Measurements from ENCODE around the gene ATOH8. TPM values are rescaled to one million over a fixed set of nuclear protein-coding genes. Genes with fewer than 3 reads are reported as not detected.

The ATOH8 gene
- total RNA-seq, 4 donors from 2014 or later: 2.0 to 24.6 (median 7.6) TPM

DNA sequence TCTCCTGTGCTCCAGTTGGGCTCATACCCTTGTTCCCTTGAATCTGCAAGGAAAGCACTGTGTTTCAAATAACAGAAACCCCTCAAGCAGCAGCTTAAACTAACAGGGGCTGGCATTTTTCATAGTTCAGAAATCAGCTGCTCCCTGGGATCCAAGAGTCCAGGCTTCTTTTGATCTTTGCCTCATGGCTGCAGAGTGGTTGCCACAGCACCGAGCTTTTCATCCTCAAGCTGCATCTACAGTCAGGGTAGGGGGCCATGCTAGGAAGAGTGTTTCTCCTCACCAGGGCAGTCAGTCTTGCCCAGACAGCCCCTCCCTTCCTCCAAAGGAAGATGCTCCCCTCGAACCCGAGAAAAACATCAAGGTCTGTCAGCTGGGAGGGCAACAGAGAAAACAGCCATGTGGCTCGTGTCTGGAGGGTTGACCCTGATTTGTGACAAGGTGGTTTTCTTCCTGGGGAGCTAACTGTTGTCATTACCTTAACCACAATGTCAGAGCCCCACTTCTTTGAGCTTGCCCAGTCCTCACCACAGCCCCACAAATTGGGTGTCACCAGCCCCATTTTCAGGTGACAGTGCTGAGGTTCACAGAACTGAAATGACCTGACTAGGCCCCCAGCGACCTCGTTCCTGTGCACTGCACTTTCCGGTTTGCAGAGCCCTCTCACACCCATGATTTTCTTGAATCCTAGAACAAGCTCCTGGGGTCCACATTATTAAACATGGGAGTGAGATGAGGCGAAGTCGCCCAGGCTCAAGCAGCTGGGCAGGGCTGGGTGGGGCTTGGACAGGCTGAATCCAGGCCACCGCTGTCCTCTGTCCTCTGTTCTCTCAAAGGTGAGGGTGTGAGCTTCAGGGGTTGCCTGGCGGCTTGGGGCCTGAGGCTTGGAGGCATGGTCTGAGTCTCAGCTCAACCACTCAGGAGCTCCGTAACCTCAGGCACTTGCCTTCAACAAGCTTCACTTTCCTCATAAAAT, 21.9 kb downstream of the ATOH8 start:
- no peaks in the 10 kb centered on the region for H3K9me3 ChIP-seq
- TF ChIP-seq CTCF (IDR thresholded peaks at IDR 0.05) (no peak), POLR2A (IDR thresholded peaks at IDR 0.05) (no peak)
- H3K27ac ChIP-seq: peak overlapping the region in 1 of 4 donors; percentile 83
- WGBS, 2 donors: 85 to 88% methylated on average over 4 to 6 of the region's 12 CpGs
- peaks cover 30 to 95% (median 59%) of the 10 kb centered on the region in 3 donors for H3K4me1 ChIP-seq
- H3K36me3 ChIP-seq: peaks cover 0 to 23% (median 0%) of the 10 kb centered on the region in 3 donors
- no peak for DNase-seq
- peaks cover 0 to 40% (median 0%) of the 10 kb centered on the region in 4 donors for H3K27me3 ChIP-seq
- H3K4me3 ChIP-seq: no peak overlapping the region
- intact Hi-C loops (cut with DNase I): no loop called here

DNA sequence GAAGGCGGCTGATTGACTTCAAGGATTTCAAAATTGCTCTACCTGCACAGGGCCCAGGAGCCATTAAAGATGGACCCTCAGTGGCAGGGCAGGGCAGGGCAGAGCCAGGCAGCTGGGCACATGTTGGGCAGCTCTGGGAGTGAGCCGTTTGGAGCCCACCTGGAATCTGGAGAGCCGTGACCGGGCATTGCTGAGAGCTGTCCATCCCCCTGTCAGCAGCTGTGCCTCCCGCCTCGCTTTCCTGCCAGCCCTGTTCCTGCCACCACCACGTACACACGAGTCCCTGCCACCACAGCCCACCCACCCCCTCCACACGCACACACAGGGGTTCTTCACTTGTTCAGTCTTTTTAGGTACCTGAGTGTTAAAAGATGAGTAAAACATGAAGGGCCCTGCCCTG, 22.9 kb downstream of the ATOH8 start:
- DNase-seq: no peak
- no peak for TF ChIP-seq CTCF (IDR thresholded peaks at IDR 0.05)
- TF ChIP-seq POLR2A (IDR thresholded peaks at IDR 0.05): no peak
- Histone ChIP-seq H3K4me3 (no peak overlapping the region), H3K9me3 (no peaks in the 10 kb centered on the region), H3K27ac (peak overlapping the region in 1 of 4 donors; percentile 11), H3K27me3 (peaks cover 0 to 31% (median 0%) of the 10 kb centered on the region in 4 donors), H3K36me3 (peaks cover 0 to 23% (median 0%) of the 10 kb centered on the region in 3 donors), H3K4me1 (peaks cover 22 to 91% (median 51%) of the 10 kb centered on the region in 3 donors)
- intact Hi-C loops (cut with DNase I): no loop called here
- 57 to 71% methylated on average over 6 to 8 of the region's 9 CpGs for WGBS, 2 donors

- Histone ChIP-seq H3K36me3 (peaks cover 0 to 23% (median 0%) of the 10 kb centered on the region in 3 donors), H3K9me3 (no peaks in the 10 kb centered on the region), H3K27me3 (peaks cover 0 to 23% (median 0%) of the 10 kb centered on the region in 4 donors), H3K27ac (peak overlapping the region in 1 of 4 donors; percentile 11), H3K4me3 (no peak overlapping the region), H3K4me1 (peaks cover 15 to 84% (median 43%) of the 10 kb centered on the region in 3 donors)
- WGBS, 2 donors: 68 to 79% methylated on average over 6 to 7 of the region's 8 CpGs
- no peak for DNase-seq
- intact Hi-C loops (cut with DNase I): no loop called here
- TF ChIP-seq POLR2A (IDR thresholded peaks at IDR 0.05) (no peak), CTCF (IDR thresholded peaks at IDR 0.05) (no peak)
Observed at GRCh38 chr2:85777441-85777861, 23.7 kb downstream of the ATOH8 start.

- H3K4me1 ChIP-seq: peaks cover 1 to 70% (median 30%) of the 10 kb centered on the region in 3 donors
- no peak overlapping the region for H3K4me3 ChIP-seq
- no peak for DNase-seq
- TF ChIP-seq CTCF (IDR thresholded peaks at IDR 0.05) (no peak), POLR2A (IDR thresholded peaks at IDR 0.05) (no peak)
- peaks cover 0 to 9% (median 0%) of the 10 kb centered on the region in 4 donors for H3K27me3 ChIP-seq
- H3K9me3 ChIP-seq: no peaks in the 10 kb centered on the region
- 65 to 72% methylated on average over 4 to 6 of the region's 16 CpGs for WGBS, 2 donors
- intact Hi-C loops (cut with DNase I): no loop called here
- H3K36me3 ChIP-seq: peaks cover 0 to 27% (median 0%) of the 10 kb centered on the region in 3 donors
- H3K27ac ChIP-seq: no peak overlapping the region
Observed at GRCh38 chr2:85778646-85779379, 25.0 kb downstream of the ATOH8 start.

All from esophagus squamous epithelium (tissue), 5 donors.